Dermis blood vessel endothelial cell (primary cell): Measurements from ENCODE around the gene PRPF38B. TPM values are rescaled to one million over a fixed set of nuclear protein-coding genes. Genes with fewer than 3 reads are reported as not detected.

Source experiments
- DNase-seq: peaks from one replicate; pipeline ENCODE4 v3.0.0; 2010
- total RNA-seq: library from RNA; depleted of rRNA; stranded (reverse); fragments of >200 nt; gene quantifications from 2 replicates; pipeline ENCODE4 v1.2.3, GENCODE V29; 2014

The PRPF38B gene
- total RNA-seq, 1 donor from 2014 or later, result 14.3 TPM

DNA sequence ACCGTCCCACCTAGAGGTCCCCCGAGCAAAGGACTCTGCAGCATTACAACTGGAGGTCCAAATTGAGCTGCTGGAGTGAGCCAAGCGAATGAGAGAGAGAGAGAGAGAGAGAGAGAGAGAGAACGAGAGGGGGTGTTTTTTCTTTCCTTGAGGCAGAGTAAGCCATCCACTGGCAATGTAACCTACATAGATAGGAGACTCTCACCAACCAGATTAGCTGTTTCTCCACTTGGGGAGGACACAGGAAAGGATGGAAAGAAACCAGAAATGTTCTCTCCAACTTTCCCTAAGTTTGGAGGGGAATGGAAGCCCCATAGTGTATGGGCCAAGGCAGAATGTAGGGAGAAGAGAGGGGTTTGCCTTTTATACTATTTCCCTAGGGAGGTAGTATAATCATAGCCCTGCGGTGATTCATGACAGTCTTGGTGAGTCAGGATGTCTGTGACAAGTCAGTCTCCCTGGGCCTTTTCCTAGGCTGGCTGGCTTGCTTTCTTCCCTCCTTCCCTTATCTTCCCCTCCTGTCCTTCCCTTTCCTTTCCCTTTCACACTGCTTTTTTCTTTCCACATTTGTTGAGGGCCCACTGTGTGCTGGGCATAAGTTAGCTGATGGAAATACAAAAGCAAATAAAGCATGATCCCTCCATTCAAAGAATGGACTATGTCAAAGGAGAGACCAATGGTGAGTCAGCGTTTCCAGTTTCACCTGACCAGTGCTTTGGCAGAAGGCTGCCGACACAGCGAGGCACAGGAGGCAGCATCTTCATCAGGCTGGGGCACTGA is 27.7 kb downstream of the PRPF38B start:
- peak; percentile 37 for DNase-seq

DNA sequence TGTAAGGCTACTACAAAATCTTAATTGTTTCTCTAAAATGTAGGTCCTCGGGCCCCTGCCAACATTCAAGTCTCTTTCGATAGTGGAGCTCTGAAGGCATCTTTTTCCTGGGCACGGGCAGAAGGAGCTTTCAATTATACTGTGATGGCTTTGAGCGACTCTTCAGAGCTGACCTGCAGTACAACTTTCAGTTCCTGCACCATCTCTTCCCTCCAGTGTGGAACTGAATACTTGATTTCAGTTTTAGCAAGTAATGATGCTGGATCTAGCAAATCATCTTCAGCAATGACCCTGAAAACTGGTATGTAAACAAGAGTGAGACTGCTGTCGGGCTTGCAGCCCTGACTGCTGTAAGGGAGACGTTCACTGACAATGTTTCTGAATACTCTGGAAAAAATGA is 30.2 kb downstream of the PRPF38B start:
- DNase-seq, result no peak

DNA sequence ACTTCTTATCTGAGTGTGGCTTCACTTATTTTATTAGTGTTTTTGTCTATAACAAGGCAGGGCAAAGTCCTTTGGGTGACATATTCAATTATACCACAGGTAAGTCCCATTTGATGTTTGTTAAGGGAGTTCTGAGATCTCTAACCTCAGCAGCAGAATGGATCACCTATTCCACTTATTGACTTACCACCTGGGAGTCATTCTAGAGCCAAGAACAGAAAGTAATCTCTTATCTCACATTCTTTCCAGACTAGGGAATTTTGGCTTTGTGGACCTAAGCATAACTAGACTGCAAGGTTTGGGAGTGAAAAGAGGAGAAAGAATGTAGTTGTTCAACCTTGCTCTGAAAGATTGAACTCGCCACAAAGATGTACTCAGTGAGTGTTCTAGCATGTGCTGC is 33.8 kb downstream of the PRPF38B start:
- DNase-seq, result no peak

DNA sequence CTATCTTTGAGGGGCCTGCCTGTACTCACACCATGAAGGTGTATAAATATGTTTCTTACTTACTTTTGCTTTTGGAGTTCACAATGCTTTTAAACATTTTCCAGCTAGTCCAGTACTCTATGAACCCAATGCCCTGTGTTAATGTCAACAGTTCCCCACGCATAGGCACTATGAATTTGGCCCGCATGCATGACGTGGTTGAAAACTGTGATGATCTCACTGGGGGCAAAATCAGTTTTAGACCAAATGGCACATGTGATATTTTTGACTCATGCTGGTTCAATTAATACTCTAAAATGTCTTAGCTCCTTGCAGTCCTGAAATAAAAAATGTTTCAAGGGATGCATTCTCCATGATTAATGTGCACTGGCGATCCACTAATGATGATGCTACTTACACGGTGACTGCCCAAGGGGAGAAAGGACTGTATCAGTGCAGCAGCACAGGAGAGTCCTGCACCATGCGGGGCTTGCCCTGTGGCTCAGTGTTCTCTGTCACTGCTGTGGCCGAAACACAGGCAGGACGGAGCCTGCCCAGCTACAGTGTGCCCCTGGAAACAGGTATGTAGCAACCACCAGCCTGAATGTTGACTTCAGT is 36.3 kb downstream of the PRPF38B start:
- DNase-seq, result no peak

DNA sequence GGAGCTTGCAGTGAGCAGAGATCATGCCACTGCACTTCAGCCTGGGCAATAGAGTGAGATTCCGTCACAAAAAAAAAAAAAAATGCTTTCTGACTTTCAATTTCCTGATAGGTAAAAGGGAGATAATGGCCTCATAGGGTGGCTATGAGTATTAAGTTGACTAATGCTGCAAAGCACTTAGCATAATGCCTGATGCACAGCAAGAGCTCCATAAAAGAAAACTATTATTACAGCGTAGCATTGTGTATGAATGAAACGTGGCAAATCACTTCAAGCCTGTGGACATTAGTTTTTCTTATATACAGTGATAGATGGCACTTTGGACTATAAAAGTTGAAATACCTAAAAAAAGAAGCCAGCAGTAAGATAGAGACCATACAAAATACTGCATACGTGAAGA is 37.4 kb downstream of the PRPF38B start:
- no peak for DNase-seq

DNA sequence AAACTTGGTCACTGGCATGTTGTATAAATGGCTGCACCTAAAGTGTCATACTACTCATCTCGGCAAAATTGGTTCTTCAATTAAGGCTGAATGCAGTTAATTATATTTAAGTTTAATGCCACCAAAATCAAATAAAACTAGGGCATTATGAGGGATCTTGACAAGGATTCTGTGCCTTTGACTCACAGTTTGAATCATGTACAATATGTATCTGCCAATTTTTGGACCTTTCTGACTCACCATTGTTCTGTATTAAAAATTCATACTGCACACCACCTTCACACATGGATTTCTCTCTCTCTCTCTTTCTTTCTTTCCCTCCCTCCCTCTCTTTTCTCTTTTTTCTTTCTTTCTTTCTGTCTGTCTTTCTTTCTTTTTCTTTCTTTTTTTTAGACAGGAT is 40.3 kb downstream of the PRPF38B start:
- DNase-seq, result no peak

DNA sequence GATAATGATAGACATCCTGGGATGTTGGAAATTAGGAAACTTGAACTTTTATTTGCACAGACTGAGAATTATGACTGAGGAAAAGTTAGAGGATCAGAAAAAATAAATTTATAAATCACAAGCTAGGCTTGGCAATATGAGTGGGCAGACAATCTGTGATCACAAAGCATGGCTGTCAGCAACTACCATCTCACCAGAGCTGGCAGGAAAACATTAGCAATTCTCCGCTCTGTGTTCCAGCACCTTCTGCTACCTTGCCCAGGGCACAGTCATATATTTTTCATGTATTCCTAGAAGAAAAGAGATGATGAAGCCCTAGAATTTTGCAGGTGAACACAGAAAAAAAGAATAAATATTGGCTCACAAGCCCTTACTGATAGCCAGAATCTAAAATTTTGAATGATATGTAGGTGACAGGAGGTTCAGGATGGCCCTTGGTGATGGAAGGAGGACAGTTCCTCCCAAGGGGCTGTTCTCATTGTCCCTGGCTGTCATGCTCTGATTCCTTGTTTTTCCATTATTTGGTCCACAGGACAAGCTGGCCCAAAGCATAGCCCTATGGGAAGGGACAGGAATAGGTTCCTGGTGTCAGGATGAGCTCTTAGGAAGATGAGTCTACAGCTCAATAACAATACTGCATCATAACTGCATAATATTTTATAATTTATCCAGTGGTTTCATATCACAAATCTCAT is 42.2 kb downstream of the PRPF38B start:
- no peak for DNase-seq

DNA sequence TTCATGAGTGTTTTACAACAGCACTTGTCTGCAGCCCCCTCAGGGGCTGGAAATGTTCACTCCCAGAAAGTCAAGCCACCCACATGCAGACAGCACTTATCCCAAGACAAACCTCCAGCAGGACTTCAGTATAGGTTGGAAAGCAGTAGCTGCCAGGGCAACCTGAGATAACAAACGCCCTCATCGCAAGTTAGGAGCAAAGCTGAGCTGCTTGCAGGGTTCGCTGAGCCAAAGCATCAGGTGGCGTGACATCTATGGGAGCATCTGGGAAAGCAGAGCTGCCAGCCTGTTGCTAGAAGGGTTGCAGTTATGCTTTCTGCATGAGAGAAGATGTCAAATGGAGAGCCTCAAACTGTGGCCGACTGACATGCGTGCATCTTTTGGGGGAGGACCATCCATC is 50.1 kb downstream of the PRPF38B start:
- no peak for DNase-seq

DNA sequence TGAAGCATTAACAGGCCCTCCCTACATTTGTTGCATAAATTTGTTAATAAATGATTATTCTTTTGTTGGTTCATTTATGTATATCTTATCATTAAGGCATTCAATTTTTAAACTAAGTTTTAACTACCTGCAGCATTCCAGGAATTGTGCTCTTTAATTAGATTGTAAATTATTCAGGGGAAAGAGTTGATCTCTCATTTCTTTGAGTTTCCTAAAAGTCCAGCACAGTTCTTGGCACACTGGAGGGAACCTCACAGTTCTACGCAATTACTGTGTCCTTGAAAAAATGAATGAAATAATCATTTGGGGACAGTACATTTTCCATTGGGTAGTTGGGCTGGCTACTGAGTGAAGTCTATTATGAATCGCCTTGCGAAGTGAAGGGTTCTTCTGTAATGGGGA is 53.9 kb downstream of the PRPF38B start:
- DNase-seq, result no peak

DNA sequence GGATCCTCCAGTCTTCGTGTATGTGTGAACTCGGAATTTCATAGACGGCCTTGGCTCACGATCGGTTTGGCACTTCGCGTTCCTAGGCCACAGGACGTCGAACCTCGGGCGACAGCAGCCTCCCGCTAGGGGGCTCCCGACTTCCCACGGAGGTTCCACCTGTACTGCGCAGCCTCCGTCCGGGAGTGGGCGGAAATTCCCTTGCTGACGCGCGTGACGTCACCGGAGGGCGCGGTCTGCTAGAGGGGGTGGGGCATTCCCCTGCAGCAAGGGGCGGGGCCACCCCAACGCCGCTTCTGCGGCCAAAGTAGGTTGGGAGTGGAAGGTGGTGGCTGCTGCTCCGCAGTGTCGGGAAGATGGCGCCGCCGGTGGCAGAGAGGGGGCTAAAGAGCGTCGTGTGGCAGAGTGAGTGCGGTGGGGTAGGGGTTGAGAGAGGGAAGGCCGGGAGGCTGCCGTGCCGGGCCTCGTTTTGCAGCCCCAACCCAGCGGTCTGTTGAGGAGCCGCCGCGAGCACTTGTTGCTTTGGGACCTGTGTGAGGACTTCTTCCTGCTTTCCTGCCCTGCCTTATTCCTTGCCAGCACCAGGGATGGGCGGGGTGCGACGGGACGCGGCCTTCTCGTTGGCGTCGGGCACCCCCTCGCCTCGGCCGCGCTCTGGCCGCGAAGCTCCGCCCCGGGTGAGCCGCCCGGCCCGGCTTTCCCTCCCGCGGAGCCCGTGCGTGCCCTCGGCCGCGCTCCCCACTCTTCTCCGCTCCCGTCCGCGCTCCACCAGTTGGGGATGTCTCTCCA is 54.5 kb downstream of the PRPF38B start, which contains the start of gene STXBP3:
Gene STXBP3 (plus strand): TSS at position 293 of the 789 bp plus-strand sequence. CDS start 64 bp downstream, at position 357.
- peak; percentile 99 for DNase-seq

DNA sequence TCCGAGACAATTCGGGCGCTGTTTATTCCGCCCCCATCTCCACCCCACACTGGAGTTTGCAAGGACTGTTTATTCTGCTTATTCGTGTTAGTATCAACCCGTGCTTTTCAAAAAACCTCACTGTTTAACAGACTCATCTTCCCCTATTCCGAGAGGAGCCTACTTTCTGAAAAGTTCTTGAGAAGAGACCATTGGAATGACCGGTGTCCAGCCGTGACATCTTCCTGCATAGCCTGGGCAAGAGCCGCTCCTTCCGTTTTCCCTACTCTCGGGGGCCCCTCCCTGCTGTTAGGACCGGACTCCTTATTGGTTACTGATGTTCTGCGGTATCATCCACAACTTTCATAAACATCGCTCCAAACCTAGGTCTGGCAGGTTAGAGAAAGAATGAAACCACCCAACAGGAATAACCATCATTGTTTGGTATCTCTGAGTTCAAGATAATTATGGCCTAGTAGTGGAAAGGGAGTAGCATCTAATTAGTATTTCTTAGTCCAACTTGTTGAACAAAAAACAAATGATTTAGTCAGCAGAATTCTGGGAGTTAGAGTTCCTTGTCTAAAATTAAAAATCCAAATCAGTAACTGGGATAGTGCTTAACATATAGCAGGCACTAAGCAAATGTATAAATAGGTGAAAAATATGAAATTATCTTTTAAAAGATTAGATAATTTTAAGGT is 55.2 kb downstream of the PRPF38B start:
- DNase-seq, result peak; percentile 90

DNA sequence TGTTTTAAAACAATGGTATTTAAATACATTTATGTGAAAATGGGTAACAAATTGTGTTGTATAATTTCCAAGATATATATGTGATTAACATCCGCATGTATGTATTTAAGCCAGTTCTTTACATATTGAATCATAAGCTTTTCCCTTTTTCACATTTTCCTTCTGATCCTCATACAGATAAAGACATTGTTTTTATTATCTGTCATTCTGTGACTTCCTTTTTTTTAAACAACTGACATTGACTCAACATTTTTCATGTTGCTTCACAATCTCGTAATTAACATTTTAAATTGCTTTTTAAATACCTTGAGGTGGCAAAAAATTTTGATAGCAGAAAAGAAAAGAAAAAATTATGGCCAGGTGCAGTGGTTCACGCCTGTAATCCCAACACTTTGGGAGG is 55.8 kb downstream of the PRPF38B start:
- no peak for DNase-seq

DNA sequence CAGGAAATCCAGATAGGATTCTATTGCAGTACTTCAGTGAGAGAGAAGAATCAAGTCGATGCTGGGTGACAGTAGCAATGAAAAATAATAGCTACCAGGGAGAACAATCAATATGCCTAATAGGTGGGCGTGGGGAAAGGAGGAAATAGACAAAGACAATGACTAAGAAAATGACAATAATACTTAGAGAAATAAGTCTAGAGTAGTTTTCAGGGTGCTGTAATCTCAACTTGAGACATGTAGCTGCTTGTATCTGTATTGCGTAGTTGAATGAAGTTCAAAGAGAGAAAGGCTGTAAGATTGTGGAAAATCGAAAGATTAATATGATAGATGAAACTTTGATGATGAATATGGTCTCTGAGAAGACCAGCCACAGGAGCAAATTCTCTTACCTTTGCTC is 57.0 kb downstream of the PRPF38B start:
- DNase-seq, result no peak

DNA sequence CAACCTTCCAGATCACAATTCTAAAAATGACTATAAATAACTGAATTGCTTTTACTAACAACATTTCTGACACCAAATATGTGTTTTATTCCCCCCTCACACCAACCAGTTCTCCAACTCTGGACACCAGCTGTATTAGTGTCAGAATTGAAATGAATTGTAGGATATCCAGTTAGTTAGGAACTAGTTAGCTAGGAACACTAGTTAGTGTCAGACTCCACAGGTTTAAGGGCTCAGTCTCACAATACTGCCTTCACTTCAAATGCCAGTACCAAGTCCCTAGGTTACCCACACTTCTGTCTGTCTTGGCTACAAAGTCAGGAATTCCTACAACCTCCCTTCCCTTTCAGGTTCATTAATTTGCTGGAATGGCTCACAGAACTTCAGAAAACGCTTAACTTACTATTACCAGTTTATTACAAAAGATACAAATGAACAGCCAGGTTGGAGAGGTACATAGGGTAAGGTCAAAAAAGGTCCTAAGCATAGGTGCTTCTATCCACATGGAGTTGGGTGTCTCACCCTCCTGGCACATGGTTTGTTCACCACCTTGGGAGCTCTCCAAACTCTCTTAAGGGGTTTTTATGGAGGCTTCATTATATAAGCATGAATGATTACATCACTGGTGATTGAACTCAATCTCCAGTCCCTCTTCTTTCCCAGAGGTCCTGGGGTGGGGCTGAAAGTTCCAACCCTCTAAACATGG is 58.5 kb downstream of the PRPF38B start:
- no peak for DNase-seq

Other genes with a start within 250 kb of the PRPF38B start
- not detected in 2 replicates for gene NBPF6, start 242.0 kb upstream of the PRPF38B start, total RNA-seq
- 1.5 and 3.0 TPM in 2 replicates for gene EEIG2, start 132.2 kb upstream of the PRPF38B start, total RNA-seq
- 1.5 and 2.7 TPM in 2 replicates for gene HENMT1, start 31.2 kb upstream of the PRPF38B start, total RNA-seq
- gene FNDC7, start 20.6 kb downstream of the PRPF38B start, total RNA-seq, result not detected in 2 replicates
- 63.6 and 66.0 TPM in 2 replicates for gene STXBP3, start 54.4 kb downstream of the PRPF38B start, total RNA-seq
- 0.34 TPM in 1 of 2 replicates, not detected in the other for gene AKNAD1, start 164.8 kb downstream of the PRPF38B start, total RNA-seq
- gene GPSM2, start 184.7 kb downstream of the PRPF38B start, total RNA-seq, result 12.1 and 28.7 TPM in 2 replicates